Measurements from ENCODE around the gene DCTN5. TPM values are rescaled to one million over a fixed set of nuclear protein-coding genes. Genes with fewer than 3 reads are reported as not detected.

Gene DCTN5
- total and polyA plus RNA-seq, 2 donors (not counting 1 experiment from before 2014, with no cell fraction given), result 39.6 to 96.7 TPM

- no peaks in the 10 kb centered on the region for H3K79me2 ChIP-seq (ENCODE audit: control insufficient read depth, insufficient read depth, low read length)
- no peak overlapping the region for H3K9ac ChIP-seq (ENCODE audit: insufficient read depth, low read length)
- no peak overlapping the region for H3K27ac ChIP-seq (ENCODE audit: insufficient read depth, low read length)
- DNase-seq (ENCODE audit: low read depth in 2 of 2), result no peak
- H4K20me1 ChIP-seq (ENCODE audit: control insufficient read depth, extremely low read depth, insufficient read depth, low read length), result no peaks in the 10 kb centered on the region
- H3K4me2 ChIP-seq (ENCODE audit: extremely low read depth, insufficient read depth, low read length), result no peak overlapping the region
- H3K4me1 ChIP-seq (ENCODE audit: control insufficient read depth, extremely low read depth, insufficient read depth, low read length), result no peaks in the 10 kb centered on the region
- TF ChIP-seq CTCF (conservative IDR thresholded peaks at IDR 0.05 in 1 of 2, IDR thresholded peaks at IDR 0.05 in 1 of 2; ENCODE audit: low read depth in 1 of 2, low read length in 2 of 2) (no peak), EZH2 (IDR thresholded peaks at IDR 0.05; ENCODE audit: low read length, missing control alignments) (no peak)
- H3K9me3 ChIP-seq (ENCODE audit: control insufficient read depth, insufficient read depth, low read depth, low read length), result no peaks in the 10 kb centered on the region
- H3K36me3 ChIP-seq (ENCODE audit: control insufficient read depth, insufficient read depth, low read length), result no peaks in the 10 kb centered on the region
- H3K4me3 ChIP-seq (replicated peaks in 1 of 4; ENCODE audit: control extremely low read depth in 1 of 4, insufficient read depth in 1 of 4, low read depth in 3 of 4, low read length in 4 of 4), result no peak overlapping the region
- no peak overlapping the region for H2AFZ ChIP-seq (ENCODE audit: low read length)
- peaks cover 6% of the 10 kb centered on the region for H3K27me3 ChIP-seq (ENCODE audit: control insufficient read depth, insufficient read depth, low read length)
These were observed 63.7 kb downstream of the DCTN5 start for GRCh38 chr16:23704772-23705516.

- Histone ChIP-seq H3K4me3 (replicated peaks in 1 of 4; ENCODE audit: control extremely low read depth in 1 of 4, insufficient read depth in 1 of 4, low read depth in 3 of 4, low read length in 4 of 4) (no peak overlapping the region), H3K9me3 (ENCODE audit: control insufficient read depth, insufficient read depth, low read depth, low read length) (no peaks in the 10 kb centered on the region), H4K20me1 (ENCODE audit: control insufficient read depth, extremely low read depth, insufficient read depth, low read length) (no peaks in the 10 kb centered on the region), H2AFZ (ENCODE audit: low read length) (no peak overlapping the region), H3K79me2 (ENCODE audit: control insufficient read depth, insufficient read depth, low read length) (no peaks in the 10 kb centered on the region), H3K4me2 (ENCODE audit: extremely low read depth, insufficient read depth, low read length) (no peak overlapping the region), H3K4me1 (ENCODE audit: control insufficient read depth, extremely low read depth, insufficient read depth, low read length) (no peaks in the 10 kb centered on the region), H3K27ac (ENCODE audit: insufficient read depth, low read length) (no peak overlapping the region), H3K36me3 (ENCODE audit: control insufficient read depth, insufficient read depth, low read length) (no peaks in the 10 kb centered on the region), H3K27me3 (ENCODE audit: control insufficient read depth, insufficient read depth, low read length) (peaks cover 7% of the 10 kb centered on the region), H3K9ac (ENCODE audit: insufficient read depth, low read length) (no peak overlapping the region)
- TF ChIP-seq CTCF (conservative IDR thresholded peaks at IDR 0.05 in 1 of 2, IDR thresholded peaks at IDR 0.05 in 1 of 2; ENCODE audit: low read depth in 1 of 2, low read length in 2 of 2) (no peak), EZH2 (IDR thresholded peaks at IDR 0.05; ENCODE audit: low read length, missing control alignments) (no peak)
- DNase-seq (ENCODE audit: low read depth in 2 of 2), result no peak
These were observed 64.2 kb downstream of the DCTN5 start for GRCh38 chr16:23705517-23705902.

GRCh38 chr16:23706439-23706838, 65.2 kb downstream of the DCTN5 start:
- no peak for TF ChIP-seq CTCF (conservative IDR thresholded peaks at IDR 0.05 in 1 of 2, IDR thresholded peaks at IDR 0.05 in 1 of 2; ENCODE audit: low read depth in 1 of 2, low read length in 2 of 2)
- no peak for TF ChIP-seq EZH2 (IDR thresholded peaks at IDR 0.05; ENCODE audit: low read length, missing control alignments)
- Histone ChIP-seq H3K9ac (ENCODE audit: insufficient read depth, low read length) (no peak overlapping the region), H3K79me2 (ENCODE audit: control insufficient read depth, insufficient read depth, low read length) (no peaks in the 10 kb centered on the region), H2AFZ (ENCODE audit: low read length) (no peak overlapping the region), H3K9me3 (ENCODE audit: control insufficient read depth, insufficient read depth, low read depth, low read length) (no peaks in the 10 kb centered on the region), H3K4me1 (ENCODE audit: control insufficient read depth, extremely low read depth, insufficient read depth, low read length) (no peaks in the 10 kb centered on the region), H3K36me3 (ENCODE audit: control insufficient read depth, insufficient read depth, low read length) (no peaks in the 10 kb centered on the region), H3K4me2 (ENCODE audit: extremely low read depth, insufficient read depth, low read length) (no peak overlapping the region), H3K27me3 (ENCODE audit: control insufficient read depth, insufficient read depth, low read length) (peaks cover 7% of the 10 kb centered on the region), H4K20me1 (ENCODE audit: control insufficient read depth, extremely low read depth, insufficient read depth, low read length) (no peaks in the 10 kb centered on the region), H3K27ac (ENCODE audit: insufficient read depth, low read length) (no peak overlapping the region), H3K4me3 (replicated peaks in 1 of 4; ENCODE audit: control extremely low read depth in 1 of 4, insufficient read depth in 1 of 4, low read depth in 3 of 4, low read length in 4 of 4) (no peak overlapping the region)
- DNase-seq (ENCODE audit: low read depth in 2 of 2), result no peak
